22Rv1 (cell line): ENCODE data around the gene SAMD3.

Experiments used
- ZFX ChIP-seq: fragments of 450-650 bp; IDR thresholded peaks from 2 replicates; pipeline ENCODE4 v1.6.1; 2017; ENCODE audit warnings: antibody characterized with exemption, borderline replicate concordance
- TF ChIP-seq, protein P1 (sequence below): fragments of 450-650 bp; IDR thresholded peaks from 2 replicates; pipeline ENCODE4 v1.5.1; 2017; ENCODE audit warnings: mild to moderate bottlenecking

DNA sequence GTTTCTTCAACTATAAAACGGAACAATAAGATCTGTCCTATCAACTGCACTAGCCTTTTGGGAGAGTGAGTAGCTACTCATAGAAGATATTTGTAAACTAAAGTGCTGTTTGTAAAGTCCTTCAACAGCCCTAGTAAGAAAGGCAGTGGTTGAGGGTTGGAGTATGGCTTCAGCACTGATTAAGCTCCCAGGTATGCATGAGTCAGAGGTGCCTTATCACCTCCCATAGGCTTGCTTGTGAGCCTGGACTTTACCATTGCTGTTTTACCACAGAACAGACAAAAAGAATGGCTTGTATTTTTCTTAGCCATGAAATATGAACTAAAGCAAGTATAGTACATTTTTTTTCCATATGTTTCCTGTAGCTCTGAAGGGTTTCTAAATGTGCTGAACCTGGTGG is 44.1 kb downstream of the SAMD3 start:
- TF ChIP-seq, protein P1, sequence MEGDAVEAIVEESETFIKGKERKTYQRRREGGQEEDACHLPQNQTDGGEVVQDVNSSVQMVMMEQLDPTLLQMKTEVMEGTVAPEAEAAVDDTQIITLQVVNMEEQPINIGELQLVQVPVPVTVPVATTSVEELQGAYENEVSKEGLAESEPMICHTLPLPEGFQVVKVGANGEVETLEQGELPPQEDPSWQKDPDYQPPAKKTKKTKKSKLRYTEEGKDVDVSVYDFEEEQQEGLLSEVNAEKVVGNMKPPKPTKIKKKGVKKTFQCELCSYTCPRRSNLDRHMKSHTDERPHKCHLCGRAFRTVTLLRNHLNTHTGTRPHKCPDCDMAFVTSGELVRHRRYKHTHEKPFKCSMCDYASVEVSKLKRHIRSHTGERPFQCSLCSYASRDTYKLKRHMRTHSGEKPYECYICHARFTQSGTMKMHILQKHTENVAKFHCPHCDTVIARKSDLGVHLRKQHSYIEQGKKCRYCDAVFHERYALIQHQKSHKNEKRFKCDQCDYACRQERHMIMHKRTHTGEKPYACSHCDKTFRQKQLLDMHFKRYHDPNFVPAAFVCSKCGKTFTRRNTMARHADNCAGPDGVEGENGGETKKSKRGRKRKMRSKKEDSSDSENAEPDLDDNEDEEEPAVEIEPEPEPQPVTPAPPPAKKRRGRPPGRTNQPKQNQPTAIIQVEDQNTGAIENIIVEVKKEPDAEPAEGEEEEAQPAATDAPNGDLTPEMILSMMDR = no peak
- no peak for TF ChIP-seq ZFX
